ENCODE measurements around the gene TRAF2. TPM values are rescaled to one million over a fixed set of nuclear protein-coding genes. Genes with fewer than 3 reads are reported as not detected.

Gene TRAF2
- total RNA-seq, result 6.6 and 6.8 TPM in 2 replicates

GRCh38 chr9:136885950-136886578, at the start of gene TRAF2:
Gene TRAF2 (plus strand): TSS chr9:136886516. CDS start chr9:136898741, 12,225 bp downstream.

DNA sequence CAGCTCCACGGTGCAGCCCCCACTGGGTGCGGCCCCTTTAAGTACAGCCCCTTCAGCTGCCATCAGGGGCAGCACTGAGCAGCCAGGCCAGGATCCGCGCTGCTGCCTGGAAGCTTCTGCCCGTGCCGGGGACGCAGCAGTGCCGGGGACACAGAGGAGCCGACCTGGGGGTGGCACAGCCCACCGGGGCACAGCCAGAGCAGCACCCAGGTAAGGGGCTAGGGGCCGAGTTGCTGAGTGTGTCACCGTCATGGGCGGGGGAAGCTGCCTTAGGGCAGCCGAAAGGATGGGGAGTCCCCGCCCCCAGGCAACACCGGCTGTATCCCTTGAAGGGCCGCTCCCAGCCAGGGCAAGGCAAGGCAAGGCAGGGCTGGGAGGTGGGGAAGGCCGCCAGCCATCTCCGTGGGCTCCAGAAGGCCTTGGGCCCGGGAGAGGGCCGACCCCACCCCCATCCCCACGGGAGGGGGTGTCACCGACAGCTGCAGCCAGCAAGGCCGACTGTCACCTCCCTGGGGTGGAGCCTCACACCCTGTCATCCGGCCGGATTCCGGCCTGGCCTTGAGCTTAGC, 43.9 kb upstream of the TRAF2 start, which contains the start of gene AJM1:
TSS of gene AJM1 (plus strand) at position 99 of the 569 bp plus-strand sequence. CDS start 1,937 bp downstream, outside the sequence.

DNA sequence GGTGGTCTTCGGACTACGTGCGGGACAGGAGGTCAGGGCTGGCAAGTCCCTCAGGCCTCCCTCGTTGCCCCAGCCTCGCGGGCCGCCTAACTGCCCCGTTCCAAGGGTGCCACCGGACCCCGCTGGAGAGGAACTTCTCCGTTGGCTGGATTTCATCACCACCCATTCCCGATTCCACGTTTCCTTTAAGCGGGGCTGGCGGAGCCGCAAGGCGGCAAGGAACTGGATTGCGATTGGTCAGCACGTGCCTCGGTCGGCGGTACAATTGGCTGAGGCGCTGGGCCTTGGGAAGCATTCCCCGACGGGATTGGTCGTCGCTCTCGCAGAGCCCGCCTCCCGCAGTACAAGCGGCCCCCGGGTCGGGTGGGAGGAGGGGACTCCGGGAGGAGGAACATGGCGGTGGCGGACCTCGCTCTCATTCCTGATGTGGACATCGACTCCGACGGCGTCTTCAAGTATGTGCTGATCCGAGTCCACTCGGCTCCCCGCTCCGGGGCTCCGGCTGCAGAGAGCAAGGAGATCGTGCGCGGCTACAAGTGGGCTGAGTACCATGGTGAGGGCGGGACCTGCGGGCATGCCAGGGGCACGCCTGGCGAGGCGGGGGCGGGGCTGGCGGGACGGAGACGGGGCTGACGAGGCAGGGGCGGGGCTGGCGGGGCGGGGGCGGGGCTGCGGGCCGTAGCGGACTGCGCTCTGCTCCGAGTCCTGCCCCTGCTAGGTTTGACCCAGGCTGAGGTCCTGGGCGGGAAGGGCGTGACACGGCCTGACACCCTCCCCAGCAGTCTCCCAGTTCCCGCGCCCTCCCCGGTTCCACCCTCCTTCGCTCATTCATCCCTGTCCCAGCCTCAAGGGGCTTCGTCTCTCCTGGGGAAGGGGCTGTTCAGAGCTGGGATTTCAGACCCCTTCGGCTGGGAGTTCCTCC, 37.0 kb upstream of the TRAF2 start, which contains the start of gene PHPT1:
TSS of gene PHPT1 (plus strand) at position 372 of the 922 bp plus-strand sequence. CDS start at position 394, 22 bp downstream.

GRCh38 chr9:136851941-136852663, 34.2 kb upstream of the TRAF2 start, which contains the start of gene MAMDC4:
Gene MAMDC4 (plus strand): TSS chr9:136852346. CDS start chr9:136852417, 71 bp downstream.

GRCh38 chr9:136944519-136945332, 58.4 kb downstream of the TRAF2 start, which contains the start of the genes C8G and FBXW5:
Gene C8G (plus strand): TSS chr9:136945243. CDS start chr9:136945321, 78 bp downstream.
Gene FBXW5 (minus strand): TSS chr9:136944738. CDS start chr9:136944083, 655 bp downstream.

DNA sequence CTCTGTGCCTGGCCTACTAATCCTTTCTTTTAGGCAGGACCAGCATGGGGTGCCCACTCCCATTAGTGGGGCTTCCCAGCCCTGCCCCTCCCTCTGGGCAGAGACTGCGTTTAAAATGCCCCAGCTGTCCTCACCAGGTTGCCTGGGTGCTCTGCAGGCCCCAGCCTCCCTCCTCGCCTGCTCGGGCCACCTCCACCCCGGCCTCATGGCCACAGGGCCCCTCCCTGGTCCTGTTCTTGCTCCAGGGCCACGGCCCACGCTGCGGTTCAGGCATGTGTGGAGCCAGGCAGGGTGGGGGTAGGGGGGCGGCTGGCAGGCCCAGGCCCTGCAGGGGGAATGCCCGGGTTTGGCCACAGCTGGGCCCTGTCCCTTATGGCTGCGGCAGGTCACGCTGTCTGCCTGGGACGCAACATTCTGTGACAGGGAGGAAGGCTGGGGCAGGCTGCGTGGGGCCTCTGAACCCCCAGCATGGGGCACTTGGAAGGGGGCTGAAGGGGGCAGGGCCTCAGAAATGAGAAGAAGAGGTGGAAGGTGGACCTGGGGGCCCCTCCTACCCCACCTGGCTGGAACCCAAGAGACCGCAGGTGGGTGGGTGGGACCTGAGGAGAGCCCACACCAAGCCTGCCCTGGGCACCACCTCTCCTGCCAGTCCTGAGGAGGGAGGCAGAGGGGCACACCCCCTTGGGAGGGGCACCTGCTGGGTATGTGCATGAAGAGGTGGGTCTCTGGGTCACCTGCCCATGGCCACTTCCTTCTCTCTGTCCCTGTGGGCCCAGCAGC, 65.4 kb downstream of the TRAF2 start, which contains the start of gene LCN12:
TSS of gene LCN12 (plus strand) at position 733 of the 780 bp plus-strand sequence. CDS start 55 bp downstream, outside the sequence.

Small RNAs within 50 kb of the gene (small RNA-seq; reads per million reads assigned to genes)
- gene MIR4479, result not detected

Other genes starting within 250 kb of the TRAF2 start
- 4.5 and 8.1 TPM in 2 replicates for gene EGFL7, start 223.6 kb upstream of the TRAF2 start, total RNA-seq
- 36.0 and 37.6 TPM in 2 replicates for gene AGPAT2, start 199.1 kb upstream of the TRAF2 start, total RNA-seq
- gene DIPK1B, start 173.9 kb upstream of the TRAF2 start, total RNA-seq, result 0.12 TPM in 1 of 2 replicates, not detected in the other
- not detected in 2 replicates for gene LCN10, start 143.6 kb upstream of the TRAF2 start, total RNA-seq
- gene LCN6, start 138.0 kb upstream of the TRAF2 start, total RNA-seq, result not detected in 2 replicates
- not detected in 2 replicates for gene LCN8, start 128.3 kb upstream of the TRAF2 start, total RNA-seq
- gene LCN15, start 122.0 kb upstream of the TRAF2 start, total RNA-seq, result not detected in 2 replicates
- 28.6 and 32.7 TPM in 2 replicates for gene TMEM141, start 95.2 kb upstream of the TRAF2 start, total RNA-seq
- 0.16 and 0.73 TPM in 2 replicates for gene CCDC183, start 90.2 kb upstream of the TRAF2 start, total RNA-seq
- 83.5 and 85.7 TPM in 2 replicates for gene RABL6, start 78.6 kb upstream of the TRAF2 start, total RNA-seq
- 0.85 and 0.97 TPM in 2 replicates for gene AJM1, start 44.0 kb upstream of the TRAF2 start, total RNA-seq
- 49.8 and 55.1 TPM in 2 replicates for gene PHPT1, start 37.1 kb upstream of the TRAF2 start, total RNA-seq
- gene MAMDC4, start 34.2 kb upstream of the TRAF2 start, total RNA-seq, result 1.1 and 1.9 TPM in 2 replicates
- 119 and 175 TPM in 2 replicates for gene EDF1, start 20.2 kb upstream of the TRAF2 start, total RNA-seq
- 133 and 152 TPM in 2 replicates for gene FBXW5, start 58.2 kb downstream of the TRAF2 start, total RNA-seq
- 1.1 TPM in 1 of 2 replicates, not detected in the other for gene C8G, start 58.7 kb downstream of the TRAF2 start, total RNA-seq
- 0.24 TPM in 1 of 2 replicates, not detected in the other for gene LCN12, start 65.8 kb downstream of the TRAF2 start, total RNA-seq
- gene PTGDS, start 91.0 kb downstream of the TRAF2 start, total RNA-seq, result 16.9 and 20.2 TPM in 2 replicates
- 2.4 and 3.5 TPM in 2 replicates for gene LCNL1, start 96.5 kb downstream of the TRAF2 start, total RNA-seq
- 7.3 and 8.5 TPM in 2 replicates for gene PAXX, start 105.9 kb downstream of the TRAF2 start, total RNA-seq
- 0.32 and 2.4 TPM in 2 replicates for gene CLIC3, start 110.1 kb downstream of the TRAF2 start, total RNA-seq
- gene ABCA2, start 141.7 kb downstream of the TRAF2 start, total RNA-seq, result 11.9 and 15.1 TPM in 2 replicates
- gene FUT7, start 145.6 kb downstream of the TRAF2 start, total RNA-seq, result not detected in 2 replicates
- 4.7 and 6.9 TPM in 2 replicates for gene NPDC1, start 159.7 kb downstream of the TRAF2 start, total RNA-seq
- gene ENTPD2, start 167.5 kb downstream of the TRAF2 start, total RNA-seq, result not detected in 2 replicates
- gene SAPCD2, start 184.0 kb downstream of the TRAF2 start, total RNA-seq, result 1.6 and 1.8 TPM in 2 replicates
- 32.5 and 40.4 TPM in 2 replicates for gene UAP1L1, start 191.0 kb downstream of the TRAF2 start, total RNA-seq
- gene MAN1B1, start 200.5 kb downstream of the TRAF2 start, total RNA-seq, result 81.1 and 82.9 TPM in 2 replicates
- 68.4 and 81.5 TPM in 2 replicates for gene DPP7, start 228.2 kb downstream of the TRAF2 start, total RNA-seq